Subcutaneous adipose tissue (tissue), 4 donors: ENCODE data around the gene IL10RA. TPM values are rescaled to one million over a fixed set of nuclear protein-coding genes. Genes with fewer than 3 reads are reported as not detected.

Experiments used
- total RNA-seq, 4 donors: library from RNA; depleted of rRNA; stranded (reverse); fragments of >200 nt; gene quantifications; one replicate each; pipeline ENCODE4 v1.1.0, GENCODE V29; 2016
- TF ChIP-seq, protein P1 (sequence below): fragments of 450-650 bp; IDR thresholded peaks from one replicate; pipeline ENCODE4 v1.5.1; 2016; ENCODE audit warnings: low read depth, mild to moderate bottlenecking, control low read depth, antibody characterized with exemption, moderate library complexity

IL10RA gene
- total RNA-seq, 4 donors from 2014 or later = 31.3 to 101 (median 48.6) TPM

DNA sequence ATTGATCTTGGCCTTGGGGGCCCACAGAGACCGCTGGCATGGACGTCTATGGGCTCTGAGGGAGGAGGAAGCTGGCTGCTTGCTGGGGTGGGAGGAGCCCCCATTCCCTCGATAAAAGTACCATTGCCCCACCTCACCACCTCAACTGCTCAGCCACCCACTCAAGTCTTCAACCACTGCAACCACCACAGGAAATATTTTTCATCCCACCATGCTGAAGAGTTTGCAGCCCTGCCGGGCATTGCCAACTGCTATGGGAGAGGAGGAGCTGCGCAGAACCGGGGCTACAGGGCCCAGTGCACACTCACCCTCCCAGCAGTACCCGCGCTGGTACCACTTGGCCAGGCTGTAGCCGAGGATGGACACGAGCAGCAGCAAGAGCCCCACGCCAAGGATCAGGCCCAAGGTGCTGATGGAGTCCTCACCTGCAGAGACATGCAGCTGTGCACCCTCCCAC lies 29.2 kb downstream of the IL10RA start:
- TF ChIP-seq, protein P1, sequence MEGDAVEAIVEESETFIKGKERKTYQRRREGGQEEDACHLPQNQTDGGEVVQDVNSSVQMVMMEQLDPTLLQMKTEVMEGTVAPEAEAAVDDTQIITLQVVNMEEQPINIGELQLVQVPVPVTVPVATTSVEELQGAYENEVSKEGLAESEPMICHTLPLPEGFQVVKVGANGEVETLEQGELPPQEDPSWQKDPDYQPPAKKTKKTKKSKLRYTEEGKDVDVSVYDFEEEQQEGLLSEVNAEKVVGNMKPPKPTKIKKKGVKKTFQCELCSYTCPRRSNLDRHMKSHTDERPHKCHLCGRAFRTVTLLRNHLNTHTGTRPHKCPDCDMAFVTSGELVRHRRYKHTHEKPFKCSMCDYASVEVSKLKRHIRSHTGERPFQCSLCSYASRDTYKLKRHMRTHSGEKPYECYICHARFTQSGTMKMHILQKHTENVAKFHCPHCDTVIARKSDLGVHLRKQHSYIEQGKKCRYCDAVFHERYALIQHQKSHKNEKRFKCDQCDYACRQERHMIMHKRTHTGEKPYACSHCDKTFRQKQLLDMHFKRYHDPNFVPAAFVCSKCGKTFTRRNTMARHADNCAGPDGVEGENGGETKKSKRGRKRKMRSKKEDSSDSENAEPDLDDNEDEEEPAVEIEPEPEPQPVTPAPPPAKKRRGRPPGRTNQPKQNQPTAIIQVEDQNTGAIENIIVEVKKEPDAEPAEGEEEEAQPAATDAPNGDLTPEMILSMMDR = no peak

DNA sequence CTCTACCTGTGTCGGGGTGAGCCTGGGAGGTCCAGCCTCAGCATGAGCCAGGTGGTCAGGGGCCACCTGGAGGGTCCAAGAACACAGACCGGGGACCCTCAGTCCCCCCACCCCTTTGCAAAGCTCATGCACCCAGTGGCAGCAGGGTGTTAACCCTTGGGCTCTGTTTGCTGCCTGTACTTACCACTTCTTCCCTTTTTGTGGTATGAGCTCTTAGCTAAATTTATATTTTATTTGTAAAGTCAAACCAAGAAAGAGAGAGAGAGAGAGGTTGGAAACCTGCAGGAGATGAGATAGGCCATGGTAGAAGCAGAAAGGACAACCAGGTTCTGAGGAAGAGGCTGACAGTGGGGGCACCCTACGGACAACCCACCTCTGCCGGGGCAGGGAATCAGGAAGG lies 29.9 kb downstream of the IL10RA start:
- TF ChIP-seq, protein P1 = no peak

DNA sequence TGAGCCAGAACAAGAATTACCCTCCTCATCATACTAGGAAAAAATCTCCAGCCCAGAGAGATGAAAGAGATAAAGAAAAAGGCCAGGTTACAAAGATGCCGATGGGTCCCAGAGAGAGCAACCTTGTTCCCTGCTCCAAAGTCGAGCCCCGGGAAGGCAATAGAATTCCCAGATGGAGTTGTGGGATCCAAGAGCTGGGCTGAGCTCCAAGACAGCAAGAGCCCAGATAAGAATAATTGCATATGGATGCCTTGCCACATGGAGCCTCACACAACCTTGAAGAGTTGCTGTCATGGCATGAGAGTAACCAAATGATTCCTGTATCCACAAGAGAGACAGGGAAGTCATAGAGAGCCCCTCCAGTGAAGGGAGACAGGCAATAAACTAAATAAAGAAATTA lies 30.9 kb downstream of the IL10RA start:
- TF ChIP-seq, protein P1 = no peak

DNA sequence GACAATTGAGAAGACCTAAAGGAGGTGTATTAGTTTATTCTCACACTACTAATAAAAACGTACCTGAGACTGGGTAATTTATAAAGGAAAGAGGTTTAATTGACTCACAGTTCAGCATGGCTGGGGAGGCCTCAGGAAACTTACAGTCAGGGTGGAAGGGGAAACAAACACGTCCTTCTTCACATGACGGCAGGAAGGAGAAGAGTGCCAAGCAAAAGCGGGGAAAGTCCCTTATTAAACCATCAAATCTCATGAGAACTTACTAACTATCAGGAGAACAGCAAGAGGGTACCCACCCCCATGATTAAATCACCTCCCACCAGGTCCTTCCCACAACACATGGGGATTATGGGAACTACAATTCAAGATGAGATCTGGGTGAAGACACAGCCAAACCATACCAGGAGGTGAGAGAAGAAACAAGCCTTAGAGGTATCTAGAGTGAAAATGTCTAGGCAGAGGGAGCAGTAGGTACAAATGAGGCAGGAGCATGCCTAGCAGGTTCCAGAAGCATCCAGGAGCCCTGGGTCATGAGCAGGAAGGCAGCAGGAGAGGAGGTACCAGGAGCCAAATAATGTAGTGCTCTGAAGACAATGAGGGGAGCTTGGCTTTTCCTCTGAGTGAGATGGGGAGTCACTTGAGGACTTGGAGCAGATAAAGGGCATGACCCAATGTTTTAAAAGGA lies 31.6 kb downstream of the IL10RA start:
- TF ChIP-seq, protein P1 = no peak

DNA sequence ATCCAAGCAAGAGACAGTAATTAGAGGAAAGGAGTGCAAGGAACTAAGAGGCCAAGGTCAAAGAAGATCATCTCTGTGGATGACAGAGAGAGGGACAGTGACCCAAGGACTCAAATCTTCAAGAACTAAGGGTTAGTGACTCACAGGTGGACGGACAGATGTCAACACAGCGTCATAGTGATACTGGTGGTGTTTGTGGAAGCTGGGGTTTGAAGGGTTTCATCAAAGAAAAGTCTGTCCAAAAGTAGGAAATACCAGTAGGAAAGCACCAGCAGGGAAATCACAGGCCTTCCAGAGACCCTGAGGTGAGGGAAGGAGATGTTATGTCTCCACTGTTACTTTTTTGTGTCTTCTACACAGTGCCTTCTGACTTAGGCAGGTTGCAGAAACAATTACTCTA lies 32.2 kb downstream of the IL10RA start:
- TF ChIP-seq, protein P1 = no peak

DNA sequence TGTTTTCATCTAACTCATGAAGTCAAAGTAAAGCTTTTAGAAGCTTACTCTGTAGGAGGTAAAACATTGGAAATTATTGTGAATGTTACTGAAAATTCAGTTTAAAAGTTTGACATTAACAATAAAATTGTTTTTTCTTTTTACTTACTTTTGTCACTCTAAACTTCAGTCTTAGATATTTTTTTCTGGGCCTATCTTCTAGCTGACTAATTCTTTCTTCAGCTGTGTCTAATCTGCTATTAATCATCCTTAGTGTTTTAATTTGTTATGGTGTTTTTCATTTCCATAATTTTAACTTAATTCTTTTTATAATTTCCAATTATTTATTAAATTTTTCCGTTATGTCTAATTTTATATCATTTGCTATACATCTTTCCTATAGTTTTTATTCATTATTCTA lies 35.0 kb downstream of the IL10RA start:
- TF ChIP-seq, protein P1 = no peak

DNA sequence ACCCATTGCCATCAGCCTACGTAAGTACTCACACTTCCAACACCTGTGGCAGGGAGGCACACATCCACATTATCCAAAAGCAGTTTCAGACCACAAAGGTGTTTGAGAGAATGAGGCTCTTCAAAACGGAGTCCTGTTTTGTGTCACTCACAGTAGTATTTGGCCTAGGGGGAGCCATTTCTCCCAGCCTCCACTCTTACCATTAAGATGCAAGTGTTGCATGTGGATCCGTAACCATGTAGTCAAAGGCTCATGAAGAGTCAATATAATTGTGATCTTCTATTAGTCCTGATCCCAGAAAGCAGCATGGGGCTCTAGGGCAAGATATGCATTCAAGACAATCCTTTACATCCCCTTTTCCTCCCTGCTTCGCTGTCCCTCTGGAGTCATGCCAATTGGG lies 41.5 kb downstream of the IL10RA start:
- TF ChIP-seq, protein P1 = no peak
